Measurements from ENCODE around the gene FITM2.

DNA sequence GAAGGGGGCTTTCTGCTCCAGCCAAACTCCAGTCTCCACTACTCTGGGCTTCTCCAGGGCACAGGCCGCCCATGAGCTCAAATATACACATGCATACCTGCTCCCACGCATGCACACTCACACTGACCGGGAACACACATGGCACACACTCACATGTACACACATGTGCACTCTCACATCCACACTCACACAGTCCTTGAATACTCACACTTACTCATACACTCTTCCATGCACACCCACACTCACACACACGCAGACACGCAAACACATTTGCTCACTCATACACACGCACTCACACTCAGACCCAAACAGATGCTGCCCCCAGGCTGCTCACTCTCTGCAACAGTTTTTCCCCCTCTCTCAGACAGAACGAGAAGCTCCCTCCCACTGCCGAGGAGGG lies 56.9 kb downstream of the FITM2 start:
- no peak for TF ChIP-seq CTCF (IDR thresholded peaks at IDR 0.05)
- no peak for TF ChIP-seq EZH2 (IDR thresholded peaks at IDR 0.05; ENCODE audit: borderline replicate concordance, insufficient read depth, low read depth, low read length, poor library complexity, severe bottlenecking)
